ENCODE measurements around the gene DAP. TPM values are rescaled to one million over a fixed set of nuclear protein-coding genes. Genes with fewer than 3 reads are reported as not detected.

Gene DAP
- total and polyA plus RNA-seq, 12 donors = 14.2 to 52.5 (median 28.0) TPM

DNA sequence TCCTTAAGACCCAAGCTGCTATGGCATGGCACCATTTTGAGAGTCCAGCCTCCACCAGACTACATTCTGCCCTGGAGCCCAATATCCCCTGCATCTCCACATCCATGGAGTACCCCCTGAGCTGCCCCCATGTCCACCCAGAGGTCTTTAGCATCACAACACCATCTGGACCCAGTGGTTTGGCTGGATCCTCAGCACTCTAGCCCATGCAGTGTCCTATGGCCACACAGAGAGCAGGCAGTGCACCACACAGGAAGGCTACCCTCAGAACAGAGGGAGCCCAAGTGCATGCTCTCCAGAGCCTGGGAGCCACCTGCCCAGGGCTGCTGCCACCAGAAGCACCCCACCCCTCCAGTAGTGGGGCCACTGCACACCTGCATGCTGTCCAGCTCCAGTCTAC lies 18.6 kb upstream of the DAP start:
- Histone ChIP-seq H3K27me3 (no peaks in the 10 kb centered on the region), H3K4me1 (no peaks in the 10 kb centered on the region), H3K27ac (no peak overlapping the region), H3K4me3 (no peak overlapping the region), H3K9me3 (peaks cover 0 to 7% (median 0%) of the 10 kb centered on the region in 11 donors), H3K36me3 (no peaks in the 10 kb centered on the region)
- DNase-seq (no peak), ATAC-seq (no peak)
- intact Hi-C loops (cut with DNase I) = no loop called here
- TF ChIP-seq, protein P1, sequence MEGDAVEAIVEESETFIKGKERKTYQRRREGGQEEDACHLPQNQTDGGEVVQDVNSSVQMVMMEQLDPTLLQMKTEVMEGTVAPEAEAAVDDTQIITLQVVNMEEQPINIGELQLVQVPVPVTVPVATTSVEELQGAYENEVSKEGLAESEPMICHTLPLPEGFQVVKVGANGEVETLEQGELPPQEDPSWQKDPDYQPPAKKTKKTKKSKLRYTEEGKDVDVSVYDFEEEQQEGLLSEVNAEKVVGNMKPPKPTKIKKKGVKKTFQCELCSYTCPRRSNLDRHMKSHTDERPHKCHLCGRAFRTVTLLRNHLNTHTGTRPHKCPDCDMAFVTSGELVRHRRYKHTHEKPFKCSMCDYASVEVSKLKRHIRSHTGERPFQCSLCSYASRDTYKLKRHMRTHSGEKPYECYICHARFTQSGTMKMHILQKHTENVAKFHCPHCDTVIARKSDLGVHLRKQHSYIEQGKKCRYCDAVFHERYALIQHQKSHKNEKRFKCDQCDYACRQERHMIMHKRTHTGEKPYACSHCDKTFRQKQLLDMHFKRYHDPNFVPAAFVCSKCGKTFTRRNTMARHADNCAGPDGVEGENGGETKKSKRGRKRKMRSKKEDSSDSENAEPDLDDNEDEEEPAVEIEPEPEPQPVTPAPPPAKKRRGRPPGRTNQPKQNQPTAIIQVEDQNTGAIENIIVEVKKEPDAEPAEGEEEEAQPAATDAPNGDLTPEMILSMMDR (IDR thresholded peaks at IDR 0.05) = no peak

DNA sequence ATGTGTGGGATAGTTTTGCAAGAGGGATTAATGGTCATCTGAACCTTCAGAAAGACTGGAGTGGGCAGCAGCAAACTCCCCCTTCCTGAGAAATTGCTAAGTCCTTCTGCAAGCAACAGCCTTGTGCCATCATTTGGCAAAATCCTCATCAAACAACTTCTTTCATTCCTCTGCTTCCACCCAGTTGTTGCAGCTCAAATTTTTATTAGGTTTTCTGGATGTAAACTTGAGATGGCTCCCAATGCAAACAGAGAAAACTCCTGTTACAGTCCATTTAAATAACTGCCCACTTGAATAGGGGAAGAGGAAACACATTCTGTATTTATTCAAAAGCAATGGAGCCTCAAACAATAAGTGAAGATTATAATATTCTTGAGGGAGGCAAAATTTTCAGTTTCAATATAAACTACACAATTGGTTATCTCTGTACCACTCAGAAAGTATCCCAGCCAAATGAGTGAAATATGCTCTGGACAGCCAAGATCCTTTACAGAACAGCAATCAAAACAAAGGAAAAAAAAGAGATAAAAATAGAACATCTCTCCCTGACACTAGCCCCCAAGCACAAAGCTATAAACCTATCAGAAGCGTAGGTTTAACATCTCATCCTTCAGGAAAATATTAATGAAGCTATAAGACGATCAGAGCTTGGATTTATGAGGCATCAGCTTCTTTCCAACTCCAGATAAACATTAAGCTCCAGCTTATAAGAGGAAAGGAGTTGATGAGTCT lies 17.3 kb upstream of the DAP start:
- intact Hi-C loops (cut with DNase I) = no loop called here
- no peak for DNase-seq
- no peak for ATAC-seq
- no peaks in the 10 kb centered on the region for H3K4me1 ChIP-seq
- H3K27me3 ChIP-seq = no peaks in the 10 kb centered on the region
- 36 to 64% methylated on average over 2 of the region's 2 CpGs for WGBS, 2 donors
- H3K9me3 ChIP-seq = peaks cover 0 to 7% (median 0%) of the 10 kb centered on the region in 11 donors
- H3K36me3 ChIP-seq = no peaks in the 10 kb centered on the region
- TF ChIP-seq, protein P1 (IDR thresholded peaks at IDR 0.05) = no peak
- H3K4me3 ChIP-seq = no peak overlapping the region
- no peak overlapping the region for H3K27ac ChIP-seq

DNA sequence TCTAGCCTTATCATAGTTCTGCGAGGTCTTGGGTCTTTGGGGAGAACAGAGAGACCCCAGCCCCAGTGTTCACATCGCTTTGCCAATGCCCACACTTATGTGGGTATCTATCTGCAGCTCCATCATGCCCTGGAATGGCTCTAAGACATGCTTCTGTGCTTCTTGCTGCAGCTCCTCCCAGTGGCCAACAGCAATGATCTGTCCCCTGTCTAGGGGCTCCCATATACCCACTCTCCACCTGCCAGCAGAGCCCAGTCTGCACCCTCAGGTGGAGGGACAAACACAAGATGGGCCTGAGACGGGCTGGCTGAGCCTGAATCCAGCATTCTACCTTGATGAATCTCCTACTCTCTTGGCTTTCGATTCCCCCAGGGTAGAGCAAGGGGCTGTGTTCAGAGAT lies 14.6 kb upstream of the DAP start:
- Histone ChIP-seq H3K36me3 (no peaks in the 10 kb centered on the region), H3K9me3 (peaks cover 0 to 7% (median 0%) of the 10 kb centered on the region in 11 donors), H3K27me3 (no peaks in the 10 kb centered on the region), H3K4me3 (no peak overlapping the region), H3K4me1 (no peaks in the 10 kb centered on the region), H3K27ac (no peak overlapping the region)
- ATAC-seq (no peak), DNase-seq (no peak)
- TF ChIP-seq, protein P1 (IDR thresholded peaks at IDR 0.05) = no peak
- intact Hi-C loops (cut with DNase I) = no loop called here
- 67 to 78% methylated on average over 4 of the region's 4 CpGs for WGBS, 2 donors

DNA sequence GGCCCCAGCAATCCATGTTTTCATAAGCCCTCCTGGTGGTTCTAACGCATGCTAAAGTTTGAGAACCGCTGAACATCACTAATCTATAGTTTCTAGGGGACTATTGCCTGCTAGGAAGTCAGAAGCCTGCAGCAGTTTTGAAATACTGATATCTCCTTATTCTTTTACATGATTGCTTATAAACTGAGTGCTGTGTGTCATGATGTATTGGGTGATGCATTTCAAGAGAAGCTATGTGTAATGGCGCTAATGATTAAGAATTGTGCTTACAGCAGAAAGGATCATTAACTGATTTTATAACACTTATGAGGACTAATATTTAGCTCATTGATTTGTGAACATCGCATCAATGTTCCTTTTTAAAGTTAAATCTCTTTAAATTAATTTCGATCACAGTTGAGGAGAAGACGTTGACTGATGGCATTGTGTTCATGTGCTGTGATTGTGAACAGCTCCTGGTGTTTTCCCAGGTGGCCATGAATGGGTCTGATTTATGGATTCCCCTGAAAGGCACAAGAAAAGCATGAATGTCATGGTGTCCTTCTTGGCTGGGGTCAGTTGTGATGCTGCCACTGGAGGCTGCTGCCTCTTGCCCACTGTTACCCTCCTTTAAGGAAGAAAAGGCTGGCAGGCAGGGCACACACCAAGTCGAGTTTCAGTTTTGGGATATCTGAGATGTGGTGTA lies 12.0 kb upstream of the DAP start:
- TF ChIP-seq, protein P1 (IDR thresholded peaks at IDR 0.05) = no peak
- H3K36me3 ChIP-seq = no peaks in the 10 kb centered on the region
- no peaks in the 10 kb centered on the region for H3K4me1 ChIP-seq
- H3K9me3 ChIP-seq = no peaks in the 10 kb centered on the region
- no peak overlapping the region for H3K4me3 ChIP-seq
- ATAC-seq (no peak), DNase-seq (no peak)
- 85 to 87% methylated on average over 7 of the region's 7 CpGs for whole genome bisulfite sequencing, 2 donors
- intact Hi-C loops (cut with DNase I) = no loop called here
- H3K27me3 ChIP-seq = no peaks in the 10 kb centered on the region
- H3K27ac ChIP-seq = no peak overlapping the region
